NCI-H1694 treated with DMSO at 0.1 percent for 48 hours (cell line): ENCODE results near the gene LGALS9.
A peak's percentile ranks its signal among the peaks of the same experiment; 100 is the strongest.

ENCODE experiments used
- DNase-seq: peaks from one replicate; lab custom pipeline; 2025; lab: John Stamatoyannopoulos, UW

The LGALS9 gene

GRCh38 chr17:27630607-27631410 is at the start of gene LGALS9:
TSS of gene LGALS9 (plus strand) at chr17:27631188. CDS start at chr17:27631266, 78 bp downstream.
- no peak for DNase-seq

GRCh38 chr17:27582696-27583095 is 48.3 kb upstream of the LGALS9 start:
- DNase-seq: no peak

- DNase-seq: no peak
These were observed 45.8 kb upstream of the LGALS9 start for GRCh38 chr17:27585153-27585681.

GRCh38 chr17:27585792-27586191 is 45.2 kb upstream of the LGALS9 start:
- DNase-seq: no peak

- DNase-seq: no peak
These were observed 44.7 kb upstream of the LGALS9 start for GRCh38 chr17:27586203-27586721.

- DNase-seq: no peak
These were observed 42.6 kb upstream of the LGALS9 start for GRCh38 chr17:27588354-27588753.

- no peak for DNase-seq
These were observed 40.1 kb upstream of the LGALS9 start for GRCh38 chr17:27590864-27591263.

GRCh38 chr17:27591986-27592385 is 39.0 kb upstream of the LGALS9 start:
- DNase-seq: no peak

- DNase-seq: no peak
These were observed 37.6 kb upstream of the LGALS9 start for GRCh38 chr17:27593232-27593856.

GRCh38 chr17:27593857-27594255 is 37.1 kb upstream of the LGALS9 start:
- no peak for DNase-seq

- no peak for DNase-seq
These were observed 35.8 kb upstream of the LGALS9 start for GRCh38 chr17:27595208-27595607.

GRCh38 chr17:27596096-27596495 is 34.9 kb upstream of the LGALS9 start:
- no peak for DNase-seq

GRCh38 chr17:27596566-27597187 is 34.3 kb upstream of the LGALS9 start:
- DNase-seq: peak; percentile 46

- no peak for DNase-seq
These were observed 33.8 kb upstream of the LGALS9 start for GRCh38 chr17:27597188-27597580.

GRCh38 chr17:27597783-27598320 is 33.1 kb upstream of the LGALS9 start:
- DNase-seq: no peak

- DNase-seq: no peak
These were observed 32.5 kb upstream of the LGALS9 start for GRCh38 chr17:27598337-27599050.

- DNase-seq: no peak
These were observed 30.5 kb upstream of the LGALS9 start for GRCh38 chr17:27600471-27600870.

- DNase-seq: peak; percentile 76
These were observed 29.7 kb upstream of the LGALS9 start for GRCh38 chr17:27601069-27601974.

GRCh38 chr17:27601975-27602302 is 29.0 kb upstream of the LGALS9 start:
- no peak for DNase-seq

GRCh38 chr17:27602721-27603420 is 28.1 kb upstream of the LGALS9 start:
- peak; percentile 33 for DNase-seq
